Stimulated activated CD8-positive, alpha-beta memory T cell treated with anti-CD3 and anti-CD28 coated beads, Interleukin-7, amount 100 ng/mL, for 48 hours (primary cell): ENCODE results near the gene ADAMTSL2.

ENCODE experiments used
- DNase-seq, 2 donors: peaks; one replicate each; pipeline ENCODE4 v3.0.0-alpha.2; 2020; ENCODE audit warnings: low read depth in 1 of 2; ENCODE audit errors: extremely low read depth in 1 of 2

The ADAMTSL2 gene

GRCh38 chr9:133571896-133572595 lies 37.5 kb downstream of the ADAMTSL2 start:
- no peak for DNase-seq

- DNase-seq, result no peak
These were observed 38.4 kb downstream of the ADAMTSL2 start for GRCh38 chr9:133572821-133573361.

- no peak for DNase-seq
These were observed 39.4 kb downstream of the ADAMTSL2 start for GRCh38 chr9:133573791-133574515.

- DNase-seq, result no peak
These were observed 40.3 kb downstream of the ADAMTSL2 start for GRCh38 chr9:133574771-133575170.

GRCh38 chr9:133575186-133576030 lies 40.9 kb downstream of the ADAMTSL2 start:
- no peak for DNase-seq

- DNase-seq, result no peak
These were observed 41.7 kb downstream of the ADAMTSL2 start for GRCh38 chr9:133576031-133576874.

GRCh38 chr9:133576875-133577736 lies 42.6 kb downstream of the ADAMTSL2 start:
- DNase-seq, result no peak

GRCh38 chr9:133577737-133578112 lies 43.2 kb downstream of the ADAMTSL2 start:
- no peak for DNase-seq

- DNase-seq, result no peak
These were observed 44.3 kb downstream of the ADAMTSL2 start for GRCh38 chr9:133578524-133579441.

GRCh38 chr9:133579601-133580418 lies 45.3 kb downstream of the ADAMTSL2 start:
- DNase-seq, result no peak

- no peak for DNase-seq
These were observed 45.9 kb downstream of the ADAMTSL2 start for GRCh38 chr9:133580419-133580738.

- no peak for DNase-seq
These were observed 46.5 kb downstream of the ADAMTSL2 start for GRCh38 chr9:133581011-133581410.

- no peak for DNase-seq
These were observed 47.2 kb downstream of the ADAMTSL2 start for GRCh38 chr9:133581513-133582343.

GRCh38 chr9:133582501-133583045 lies 48.1 kb downstream of the ADAMTSL2 start:
- DNase-seq, result no peak

- no peak for DNase-seq
These were observed 48.6 kb downstream of the ADAMTSL2 start for GRCh38 chr9:133583111-133583510.

GRCh38 chr9:133583586-133583985 lies 49.1 kb downstream of the ADAMTSL2 start:
- no peak for DNase-seq

GRCh38 chr9:133584167-133584558 lies 49.7 kb downstream of the ADAMTSL2 start:
- no peak for DNase-seq
